HG03442 (cell line): Measurements from ENCODE around the gene MCRIP2.

Source experiments
- ATAC-seq: cut with Tn5 transposase; IDR thresholded peaks from one replicate; pipeline ENCODE4 v1.9.1; 2021; ENCODE audit warnings: mild to moderate bottlenecking, moderate library complexity; ENCODE audit not compliant: unreplicated experiment

MCRIP2 gene

GRCh38 chr16:667780-668518, 26.3 kb downstream of the MCRIP2 start, which contains the start of gene RHOT2:
Gene RHOT2 (plus strand): TSS chr16:668132. CDS start chr16:668200, 68 bp downstream.
- ATAC-seq = peak; percentile 83

- no peak for ATAC-seq
Measured at GRCh38 chr16:668519-669171, 27.0 kb downstream of the MCRIP2 start.

GRCh38 chr16:669666-670065, 28.0 kb downstream of the MCRIP2 start:
- no peak for ATAC-seq

DNA sequence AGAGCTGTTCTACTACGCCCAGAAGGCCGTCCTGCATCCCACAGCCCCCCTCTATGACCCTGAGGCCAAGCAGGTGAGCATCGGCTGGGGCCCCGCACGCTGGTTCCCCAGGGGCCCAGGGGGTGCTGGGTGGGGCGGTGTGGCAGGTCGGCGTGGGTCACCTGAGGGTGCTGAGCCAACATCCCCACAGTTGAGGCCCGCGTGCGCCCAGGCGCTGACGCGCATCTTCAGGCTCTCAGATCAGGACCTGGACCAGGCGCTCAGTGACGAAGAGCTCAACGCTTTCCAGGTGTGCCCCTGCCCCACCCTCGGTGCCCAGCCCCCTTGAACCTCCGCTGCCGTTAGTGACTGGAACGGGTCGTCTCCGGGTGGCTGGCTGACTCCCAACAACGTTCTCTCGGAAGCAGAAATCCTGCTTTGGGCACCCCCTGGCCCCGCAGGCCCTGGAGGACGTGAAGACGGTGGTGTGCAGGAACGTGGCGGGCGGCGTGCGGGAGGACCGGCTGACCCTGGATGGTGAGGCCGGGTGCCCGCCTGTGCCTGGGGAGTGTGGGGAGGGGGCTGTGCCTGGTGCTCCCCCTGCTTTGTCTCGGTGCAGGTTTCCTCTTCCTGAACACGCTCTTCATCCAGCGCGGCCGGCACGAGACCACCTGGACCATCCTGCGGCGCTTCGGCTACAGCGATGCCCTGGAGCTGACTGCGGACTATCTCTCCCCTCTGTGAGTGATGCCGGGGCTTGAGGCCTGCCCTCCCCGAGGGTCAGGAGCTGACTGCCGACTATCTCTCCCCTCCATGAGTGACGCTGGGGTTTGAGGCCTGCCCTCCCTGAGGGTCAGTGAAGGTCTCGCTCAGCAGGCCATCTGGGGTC, 29.1 kb downstream of the MCRIP2 start:
- ATAC-seq = no peak

DNA sequence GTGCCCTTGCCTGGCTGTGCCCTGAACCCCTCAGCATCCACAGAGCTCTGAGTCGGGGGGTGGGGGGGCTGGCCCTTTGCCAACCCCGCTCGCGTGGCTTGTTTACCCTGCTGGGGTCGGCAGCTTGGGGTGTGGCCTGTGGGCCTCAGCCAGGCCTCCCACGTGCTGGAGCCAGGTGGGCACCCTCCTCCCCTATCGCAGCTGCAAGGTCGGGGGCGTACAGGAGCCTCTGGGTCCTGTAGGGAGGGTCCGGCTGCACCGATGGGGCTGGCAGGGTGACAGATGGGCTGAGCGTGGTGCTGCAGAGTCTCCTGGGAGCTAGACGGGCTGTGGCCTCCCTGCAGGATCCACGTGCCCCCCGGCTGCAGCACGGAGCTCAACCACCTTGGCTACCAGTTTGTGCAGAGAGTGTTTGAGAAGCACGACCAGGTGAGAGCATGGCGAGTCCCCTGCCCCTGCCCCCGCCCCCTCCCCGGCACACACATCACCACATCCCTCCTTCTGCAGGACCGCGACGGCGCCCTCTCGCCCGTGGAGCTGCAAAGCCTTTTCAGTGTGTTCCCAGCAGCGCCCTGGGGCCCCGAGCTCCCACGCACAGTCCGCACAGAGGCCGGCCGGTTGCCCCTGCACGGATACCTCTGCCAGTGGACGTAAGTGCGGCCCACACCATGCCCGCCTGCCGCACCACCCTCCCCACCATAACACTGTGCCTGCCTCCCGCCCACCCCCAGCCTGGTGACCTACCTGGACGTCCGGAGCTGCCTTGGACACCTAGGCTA, 29.9 kb downstream of the MCRIP2 start:
- ATAC-seq = no peak

DNA sequence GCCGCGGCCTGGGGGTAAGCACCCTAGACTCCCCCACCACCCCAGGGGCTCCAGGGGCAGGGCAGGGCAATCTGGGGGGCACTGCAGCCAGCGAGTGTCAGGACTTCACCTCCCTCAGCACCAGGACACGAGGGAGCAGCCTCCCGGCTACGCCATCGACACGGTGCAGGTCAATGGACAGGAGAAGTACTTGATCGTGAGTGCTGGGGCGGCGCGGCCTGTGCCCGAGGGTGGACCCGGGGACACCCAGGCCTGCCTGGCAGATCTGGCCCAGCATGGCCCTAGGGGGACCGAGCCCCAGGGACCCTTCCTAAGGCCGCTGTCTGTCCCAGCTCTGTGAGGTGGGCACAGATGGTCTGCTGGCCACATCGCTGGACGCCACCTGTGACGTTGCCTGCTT, 30.7 kb downstream of the MCRIP2 start:
- ATAC-seq = no peak

DNA sequence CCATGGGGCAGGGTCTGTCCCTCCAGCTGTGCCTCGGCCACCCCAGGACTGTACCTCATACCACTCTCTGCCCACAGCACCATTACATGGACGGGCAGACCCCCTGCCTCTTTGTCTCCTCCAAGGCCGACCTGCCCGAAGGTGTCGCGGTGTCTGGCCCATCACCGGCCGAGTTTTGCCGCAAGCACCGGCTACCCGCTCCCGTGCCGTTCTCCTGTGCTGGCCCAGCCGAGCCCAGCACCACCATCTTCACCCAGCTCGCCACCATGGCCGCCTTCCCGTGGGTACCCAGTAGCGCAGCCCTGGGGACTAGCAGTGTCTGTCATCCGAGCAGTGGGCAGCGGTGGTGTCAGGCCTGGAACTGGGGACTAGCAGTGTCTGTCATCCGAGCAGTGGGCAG, 31.2 kb downstream of the MCRIP2 start:
- ATAC-seq = no peak

- no peak for ATAC-seq
Measured at GRCh38 chr16:673399-673991, 31.9 kb downstream of the MCRIP2 start.

DNA sequence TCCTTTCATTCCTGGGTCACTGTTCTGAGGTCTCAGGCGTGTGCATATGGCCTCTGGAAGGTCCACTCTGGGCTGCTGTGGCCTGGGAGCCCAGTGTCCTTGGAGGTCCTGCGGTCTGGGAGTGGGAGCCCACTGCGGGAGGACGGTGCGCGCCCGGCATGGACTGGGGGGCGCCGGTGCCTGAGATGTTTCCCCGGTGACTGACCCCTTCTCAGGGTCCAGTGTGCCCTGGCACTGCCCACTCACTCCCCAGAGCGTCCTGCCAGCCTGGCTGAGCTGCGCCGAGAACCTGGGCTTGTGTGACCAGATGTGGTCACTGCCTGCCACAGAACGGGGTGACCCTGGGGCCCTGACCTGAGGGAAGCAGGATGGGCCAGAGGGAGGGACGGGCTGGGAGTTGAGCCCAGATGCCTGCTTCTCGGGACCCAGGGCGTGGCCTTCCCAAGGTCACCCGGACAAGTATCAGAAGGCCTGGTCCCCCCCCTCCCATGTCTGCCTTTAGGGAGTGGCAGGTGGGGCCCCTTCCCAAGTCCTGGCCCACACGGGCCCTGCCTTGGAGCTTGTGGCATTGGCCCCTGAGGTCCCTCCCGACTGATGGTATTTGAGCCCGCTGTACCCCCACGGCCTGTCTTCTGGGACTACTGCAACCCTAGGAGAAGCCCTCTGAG, 32.7 kb downstream of the MCRIP2 start:
- ATAC-seq = no peak

DNA sequence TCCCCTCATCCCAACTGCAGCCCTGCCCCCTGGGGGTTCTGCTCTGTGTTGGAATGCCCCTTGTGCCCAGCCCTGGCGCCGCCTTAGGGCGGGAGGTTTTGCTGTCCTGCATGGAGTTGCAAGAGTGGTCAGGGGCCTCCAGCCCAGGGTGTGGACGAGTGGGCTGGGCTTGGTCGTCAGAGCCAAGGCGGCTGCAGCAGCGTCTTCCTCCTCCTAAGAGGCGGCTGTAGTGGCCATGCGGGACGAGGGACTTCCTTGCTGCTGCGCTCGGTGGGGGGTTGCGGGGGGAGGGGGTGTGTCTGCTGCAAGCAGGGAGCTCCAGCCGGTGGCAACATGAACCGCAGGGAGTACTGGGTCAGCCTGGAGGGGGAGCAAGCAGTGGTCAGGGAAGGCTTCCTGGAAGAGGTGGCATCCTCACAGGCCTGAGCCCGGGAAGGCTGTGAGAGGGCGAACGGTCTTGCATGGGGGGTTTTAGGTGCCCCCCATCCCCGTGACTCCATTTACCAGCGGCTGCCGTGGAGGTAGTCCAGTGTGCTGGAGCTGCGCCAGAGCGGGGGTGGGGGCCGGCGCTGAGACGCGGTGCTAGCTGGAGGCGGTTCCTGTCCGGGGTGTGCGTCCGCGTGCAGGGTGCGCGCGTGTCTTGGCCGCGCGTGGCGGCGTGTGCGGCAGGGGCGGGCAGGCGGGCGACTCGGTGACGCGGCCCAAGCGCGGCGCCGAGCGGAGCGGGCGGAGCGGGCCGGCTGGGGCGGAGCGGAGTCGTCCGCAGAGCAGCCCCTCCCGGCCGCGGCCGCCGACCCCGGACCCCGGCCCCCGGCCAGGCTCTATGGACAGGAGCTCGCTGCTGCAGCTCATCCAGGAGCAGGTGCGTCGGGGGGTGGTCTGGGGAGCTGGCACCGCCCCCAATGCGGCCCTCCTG, 33.6 kb downstream of the MCRIP2 start, which contains the start of gene RHBDL1:
RHBDL1 (plus strand) TSS at position 704 of the 916 bp plus-strand sequence; CDS start at position 824, 120 bp downstream.
- no peak for ATAC-seq

GRCh38 chr16:675884-676564, 34.4 kb downstream of the MCRIP2 start:
- ATAC-seq = no peak

- ATAC-seq = no peak
Measured at GRCh38 chr16:676565-676902, 34.9 kb downstream of the MCRIP2 start.

DNA sequence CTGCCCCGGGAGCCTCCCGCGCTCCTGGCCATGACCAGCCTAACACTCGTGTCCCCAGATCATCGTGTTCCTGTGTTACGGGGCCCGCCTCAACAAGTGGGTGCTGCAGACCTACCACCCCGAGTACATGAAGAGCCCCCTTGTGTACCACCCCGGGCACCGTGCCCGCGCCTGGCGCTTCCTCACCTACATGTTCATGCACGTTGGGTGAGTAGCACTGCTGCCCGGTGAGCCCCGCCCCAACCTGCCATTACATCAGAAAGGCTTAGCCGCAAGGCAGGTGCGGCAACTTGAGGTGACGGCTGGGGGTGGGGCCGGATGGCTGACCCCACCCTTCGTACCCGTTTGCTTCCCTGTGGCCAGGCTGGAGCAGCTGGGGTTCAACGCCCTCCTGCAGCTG, 35.3 kb downstream of the MCRIP2 start:
- no peak for ATAC-seq

DNA sequence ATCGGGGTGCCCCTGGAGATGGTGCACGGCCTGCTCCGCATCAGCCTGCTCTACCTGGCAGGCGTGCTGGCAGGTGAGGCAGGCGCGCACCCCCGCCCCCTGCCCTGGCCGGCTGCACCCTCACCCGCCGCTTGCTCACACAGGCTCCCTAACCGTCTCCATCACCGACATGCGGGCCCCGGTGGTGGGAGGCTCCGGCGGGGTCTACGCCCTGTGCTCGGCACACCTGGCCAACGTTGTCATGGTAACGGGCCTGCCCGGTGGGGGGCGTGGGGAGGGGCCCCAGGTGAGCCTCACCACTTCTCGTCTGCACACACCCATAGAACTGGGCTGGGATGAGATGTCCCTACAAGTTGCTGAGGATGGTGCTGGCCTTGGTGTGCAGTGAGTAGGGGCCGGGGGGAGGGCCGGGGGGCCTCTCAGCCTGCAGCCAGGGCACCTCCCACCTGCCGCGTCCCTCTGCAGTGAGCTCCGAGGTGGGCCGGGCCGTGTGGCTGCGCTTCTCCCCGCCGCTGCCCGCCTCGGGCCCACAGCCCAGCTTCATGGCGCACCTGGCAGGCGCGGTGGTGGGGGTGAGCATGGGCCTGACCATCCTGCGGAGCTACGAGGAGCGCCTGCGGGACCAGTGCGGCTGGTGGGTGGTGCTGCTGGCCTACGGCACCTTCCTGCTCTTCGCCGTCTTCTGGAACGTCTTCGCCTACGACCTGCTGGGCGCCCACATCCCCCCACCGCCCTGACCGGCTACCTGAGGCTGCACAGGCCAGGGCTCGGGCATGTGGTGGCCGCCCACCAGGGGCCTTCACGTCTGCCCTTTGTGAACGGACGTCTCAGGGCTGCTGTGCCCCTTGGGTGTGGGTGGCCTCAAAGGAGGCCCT, 35.9 kb downstream of the MCRIP2 start:
- ATAC-seq = no peak

- ATAC-seq = no peak
Measured at GRCh38 chr16:678209-678857, 36.7 kb downstream of the MCRIP2 start.

GRCh38 chr16:678858-679813, 37.5 kb downstream of the MCRIP2 start:
- no peak for ATAC-seq
